AG04450 (cell line): ENCODE measurements around the gene PSTPIP2. TPM values are rescaled to one million over a fixed set of nuclear protein-coding genes. Genes with fewer than 3 reads are reported as not detected.

ENCODE experiments used
- CTCF ChIA-PET: fragments of 300-600, 350-600 bp; formaldehyde crosslinking; extraction: SDS; loops from one replicate; lab custom pipeline; 2022; ENCODE audit warnings: antibody characterized with exemption, inconsistent platforms; lab: Charles Lee
- POLR2A ChIA-PET: fragments of 350-600 bp; formaldehyde crosslinking; extraction: SDS; loops from one replicate; lab custom pipeline; 2021; ENCODE audit warnings: antibody characterized with exemption, inconsistent platforms; lab: Yijun Ruan, JAX
- DNase-seq: peaks from one replicate; pipeline ENCODE4 v3.0.0-alpha.2; 2011; ENCODE audit warnings: low read depth, low spot score
- H3K27ac ChIP-seq: one replicate; pipeline ENCODE4 v1.5.1; 2012; ENCODE audit warnings: low read depth, low read length, control low read depth
- H3K27me3 ChIP-seq: one replicate; pipeline ENCODE4 v1.6.0; 2012; ENCODE audit warnings: low read length; ENCODE audit not compliant: control insufficient read depth, insufficient read depth
- H3K4me3 ChIP-seq: 2 replicates; pipeline ENCODE4 v1.5.1; 2011; ENCODE audit warnings: mild to moderate bottlenecking, low read depth, low read length, control low read depth
- H3K9me3 ChIP-seq: 2 replicates; pipeline ENCODE4 v1.5.1; 2012; ENCODE audit warnings: low read length; ENCODE audit not compliant: control insufficient read depth, insufficient read depth
- CTCF ChIP-seq: IDR thresholded peaks from 2 replicates; pipeline ENCODE4 v1.5.1; 2011; ENCODE audit warnings: low read depth, low read length, control low read depth, inconsistent platforms
- polyA plus RNA-seq: library from polyadenylated mRNA; depleted of rRNA; stranded (reverse); fragments of >200 nt; gene quantifications from 2 replicates; pipeline ENCODE4 v1.2.3, GENCODE V29; 2011

Gene PSTPIP2
- polyA plus RNA-seq, 1 experiment = 12.6 TPM

- TF ChIP-seq CTCF = no peak
- Histone ChIP-seq H3K9me3 (no peaks in the 10 kb centered on the region), H3K4me3 (no peak overlapping the region), H3K27me3 (no peaks in the 10 kb centered on the region), H3K27ac (no peak overlapping the region)
- POLR2A ChIA-PET = no interaction called here
- no peak for DNase-seq
- CTCF ChIA-PET = interaction anchor here (1.0 kb wide), 1 partner anchor 62 kb away, joined by 3 read pairs; no protein-coding TSS in a partner anchor
Measured at GRCh38 chr18:45945669-45946068, 126.4 kb downstream of the PSTPIP2 start.

GRCh38 chr18:45940724-45941123 lies 131.3 kb downstream of the PSTPIP2 start:
- CTCF ChIA-PET = interaction anchor here (1.1 to 1.7 kb wide), 2 partner anchors 33 to 133 kb away, joined by 4 to 7 read pairs; no protein-coding TSS in a partner anchor
- no peaks in the 10 kb centered on the region for H3K9me3 ChIP-seq

GRCh38 chr18:45939236-45939635 lies 132.8 kb downstream of the PSTPIP2 start:
- no peak for DNase-seq
- Histone ChIP-seq H3K9me3 (no peaks in the 10 kb centered on the region), H3K27me3 (no peaks in the 10 kb centered on the region), H3K4me3 (no peak overlapping the region), H3K27ac (peak overlapping the region; percentile 21)
- ChIA-PET POLR2A (no interaction called here), CTCF (interaction anchor here (0.6 kb wide), 1 partner anchor 53 kb away, joined by 3 read pairs; no protein-coding TSS in a partner anchor)
- no peak for TF ChIP-seq CTCF

More at GRCh38 chr18:45940724-45941123, 131.3 kb downstream of the PSTPIP2 start:
- POLR2A ChIA-PET = interaction anchor here (1.1 to 1.6 kb wide), 2 partner anchors 11 to 16 kb away, joined by 3 to 6 read pairs; no protein-coding TSS in a partner anchor
- Histone ChIP-seq H3K4me3 (no peak overlapping the region), H3K27me3 (no peaks in the 10 kb centered on the region), H3K27ac (peak overlapping the region; percentile 52)
- no peak for DNase-seq
- TF ChIP-seq CTCF = no peak

GRCh38 chr18:45938488-45938935 lies 133.5 kb downstream of the PSTPIP2 start:
- Histone ChIP-seq H3K27me3 (no peaks in the 10 kb centered on the region), H3K27ac (no peak overlapping the region), H3K4me3 (no peak overlapping the region), H3K9me3 (no peaks in the 10 kb centered on the region)
- TF ChIP-seq CTCF = no peak
- no peak for DNase-seq
- ChIA-PET POLR2A (no interaction called here), CTCF (interaction anchor here (1.0 kb wide), 1 partner anchor 59 kb away, joined by 4 read pairs; no protein-coding TSS in a partner anchor)

GRCh38 chr18:45935591-45936335 lies 136.3 kb downstream of the PSTPIP2 start:
- TF ChIP-seq CTCF = no peak
- POLR2A ChIA-PET = no interaction called here
- no peak overlapping the region for H3K4me3 ChIP-seq
- no peaks in the 10 kb centered on the region for H3K27me3 ChIP-seq
- peak overlapping the region; percentile 43 for H3K27ac ChIP-seq
- no peaks in the 10 kb centered on the region for H3K9me3 ChIP-seq
- DNase-seq = peak; percentile 49
- CTCF ChIA-PET = interaction anchor here (0.6 kb wide), 1 partner anchor 134 kb away, joined by 3 read pairs; no protein-coding TSS in a partner anchor
